HG03108 (cell line): ENCODE results near the gene TXN.
"Not testable (repeated sequence)": the region's sequence is repeated elsewhere in the genome, so short reads cannot be mapped to it uniquely, and the experiment has no call there.

Experiments
- ATAC-seq: cut with Tn5 transposase; IDR thresholded peaks from one replicate; pipeline ENCODE4 v1.9.1; 2021; ENCODE audit warnings: moderate library complexity; ENCODE audit not compliant: unreplicated experiment

TXN gene

GRCh38 chr9:110257956-110258355 is 1.6 kb upstream of the TXN start:
- no peak for ATAC-seq

GRCh38 chr9:110257097-110257841 is 962 bp upstream of the TXN start:
- ATAC-seq: no peak

GRCh38 chr9:110255463-110256379 is 586 bp downstream of the TXN start:
- peak; percentile 5 for ATAC-seq

GRCh38 chr9:110255034-110255462 is 1.3 kb downstream of the TXN start:
- ATAC-seq: no peak

GRCh38 chr9:110254500-110254899 is 1.8 kb downstream of the TXN start:
- ATAC-seq: no peak

- ATAC-seq: no peak
These were observed 3.7 kb downstream of the TXN start for GRCh38 chr9:110252509-110253139.

GRCh38 chr9:110251770-110252169 is 4.5 kb downstream of the TXN start:
- not testable (repeated sequence) for ATAC-seq

- no peak for ATAC-seq
These were observed 5.1 kb downstream of the TXN start for GRCh38 chr9:110251212-110251611.

- ATAC-seq: no peak
These were observed 6.7 kb downstream of the TXN start for GRCh38 chr9:110249603-110250002.

- no peak for ATAC-seq
These were observed 7.9 kb downstream of the TXN start for GRCh38 chr9:110248361-110248760.

- ATAC-seq: no peak
These were observed 10.1 kb downstream of the TXN start for GRCh38 chr9:110246214-110246613.

- ATAC-seq: no peak
These were observed 11.7 kb downstream of the TXN start for GRCh38 chr9:110244616-110245015.

GRCh38 chr9:110241858-110242321 is 14.4 kb downstream of the TXN start:
- no peak for ATAC-seq

- ATAC-seq: no peak
These were observed 14.9 kb downstream of the TXN start for GRCh38 chr9:110241260-110241857.

GRCh38 chr9:110240198-110240597 is 16.1 kb downstream of the TXN start:
- no peak for ATAC-seq

GRCh38 chr9:110228321-110228720 is 28.0 kb downstream of the TXN start:
- ATAC-seq: no peak

- no peak for ATAC-seq
These were observed 31.7 kb downstream of the TXN start for GRCh38 chr9:110224583-110224982.

- no peak for ATAC-seq
These were observed 35.5 kb downstream of the TXN start for GRCh38 chr9:110220809-110221208.

GRCh38 chr9:110217656-110218099 is 38.6 kb downstream of the TXN start:
- no peak for ATAC-seq

- no peak for ATAC-seq
These were observed 41.5 kb downstream of the TXN start for GRCh38 chr9:110214586-110215355.
